ENCODE results near the gene RGS3.

DNA sequence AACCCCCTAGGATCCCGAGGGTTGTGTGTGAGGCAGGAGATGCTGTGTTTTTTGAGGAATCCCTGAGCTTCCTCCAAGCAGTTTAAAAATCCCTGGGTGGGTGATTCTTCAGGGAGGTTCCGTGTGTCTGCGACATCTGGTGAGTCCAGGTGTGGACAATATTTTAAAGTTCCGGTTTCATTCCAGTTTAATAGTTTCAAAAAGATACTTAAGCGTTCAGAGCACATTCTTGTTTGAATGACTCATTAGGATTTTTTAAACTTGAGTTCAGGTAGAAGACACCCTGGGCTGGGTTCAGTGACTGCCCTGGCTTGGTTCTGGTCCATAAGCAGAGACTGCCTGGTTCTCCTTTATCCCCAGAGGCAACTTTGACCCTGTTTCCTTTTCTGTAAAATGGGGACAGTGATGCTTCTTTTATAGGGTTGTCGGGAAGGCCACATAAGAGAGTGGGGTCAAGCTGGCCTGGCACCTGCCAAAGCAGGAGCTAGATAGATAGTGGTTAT is 119.2 kb downstream of the RGS3 start:
- TF ChIP-seq POLR2A (IDR thresholded peaks at IDR 0.05; ENCODE audit: low read length): no peak
- TF ChIP-seq GATA1 (IDR thresholded peaks at IDR 0.05; ENCODE audit: low read depth, low read length): no peak

Measured in erythroblast (primary cell).